Stimulated activated CD4-positive, alpha-beta T cell treated with anti-CD3 and anti-CD28 coated beads, Interleukin-1b, Interleukin-23, amount 100 ng/mL, for 1 hour (primary cell): ENCODE measurements around the gene FAM180B.

Experiments
- DNase-seq, 2 donors: peaks; one replicate each; pipeline ENCODE4 v3.0.0-alpha.2; 2020; ENCODE audit warnings: low read depth in 2 of 2

FAM180B gene

DNA sequence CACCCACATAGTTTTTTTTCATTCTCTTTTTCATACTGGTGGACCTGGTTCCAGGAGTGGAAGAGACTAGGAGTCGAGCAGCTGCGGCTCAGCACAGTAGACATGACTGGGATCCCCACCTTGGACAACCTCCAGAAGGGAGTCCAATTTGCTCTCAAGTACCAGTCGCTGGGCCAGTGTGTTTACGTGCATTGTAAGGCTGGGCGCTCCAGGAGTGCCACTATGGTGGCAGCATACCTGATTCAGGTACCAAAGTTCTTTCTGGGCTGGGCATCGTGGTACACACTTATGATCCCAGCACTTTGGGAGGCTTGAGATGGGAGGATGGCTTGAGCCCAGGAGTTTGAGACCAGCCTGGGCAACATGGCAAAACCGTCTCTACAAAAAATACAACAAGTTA, 16.8 kb upstream of the FAM180B start:
- no peak for DNase-seq

DNA sequence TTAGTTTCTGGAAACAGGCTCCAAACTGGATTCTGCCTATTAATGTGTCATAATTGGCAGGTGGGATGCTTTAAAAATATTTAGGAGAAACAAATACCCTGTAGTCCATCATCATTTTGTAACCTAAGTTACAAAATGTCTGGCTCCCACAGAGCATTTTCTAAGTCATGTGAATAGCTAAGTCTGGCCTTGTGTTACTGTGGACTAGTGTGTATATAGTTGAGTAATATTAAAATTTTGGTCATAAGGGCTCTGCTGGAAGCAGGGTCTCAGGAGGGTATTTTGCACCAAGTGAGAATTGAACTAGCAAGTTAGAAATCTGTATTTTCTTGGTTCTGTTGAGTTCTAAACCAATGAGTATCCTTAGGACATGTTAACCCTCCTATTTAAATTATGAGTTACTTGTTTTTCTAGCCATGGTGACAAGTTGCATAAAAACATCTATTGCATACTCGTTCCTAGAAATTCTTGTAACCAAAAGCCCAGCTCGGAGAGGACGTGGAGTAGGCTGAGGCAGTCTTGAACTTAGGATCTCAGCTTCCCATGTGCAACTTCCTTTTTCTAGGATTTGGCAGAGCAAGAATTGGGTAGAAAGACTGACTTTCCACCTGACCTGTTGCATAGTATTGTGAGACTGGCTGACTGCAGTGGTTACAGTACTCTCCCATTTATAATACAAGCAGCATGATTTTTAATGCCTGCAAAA, 15.7 kb upstream of the FAM180B start:
- no peak for DNase-seq

GRCh38 chr11:47571357-47571729, 15.1 kb upstream of the FAM180B start:
- DNase-seq: no peak

- DNase-seq: no peak
Measured at GRCh38 chr11:47571895-47572294, 14.6 kb upstream of the FAM180B start.

DNA sequence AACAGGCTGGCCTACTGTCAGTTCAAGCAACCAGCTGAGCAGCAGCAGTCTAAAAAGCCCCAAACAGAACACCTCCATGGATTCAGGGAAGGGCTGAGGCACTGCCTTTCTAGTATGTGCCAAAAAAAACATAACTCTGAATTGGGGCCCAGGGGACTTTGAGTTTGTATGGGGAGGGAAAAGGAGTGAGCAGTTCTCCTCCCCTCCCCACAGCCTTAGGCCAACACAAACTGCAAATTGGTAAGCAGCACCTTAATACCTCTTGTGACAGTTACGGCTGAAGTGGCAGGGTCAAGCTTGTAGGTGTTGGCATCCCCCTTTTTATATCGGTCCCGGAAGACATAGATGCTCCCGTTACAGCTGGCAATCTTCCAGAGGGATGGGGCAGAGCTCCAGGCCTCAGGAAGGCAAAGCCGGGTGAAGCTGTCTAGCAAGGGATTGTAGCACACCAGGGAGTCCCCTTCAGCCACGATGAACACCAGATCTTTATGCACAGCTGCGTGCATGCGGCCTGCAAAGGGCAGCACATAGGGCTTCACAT, 13.7 kb upstream of the FAM180B start:
- no peak for DNase-seq

DNA sequence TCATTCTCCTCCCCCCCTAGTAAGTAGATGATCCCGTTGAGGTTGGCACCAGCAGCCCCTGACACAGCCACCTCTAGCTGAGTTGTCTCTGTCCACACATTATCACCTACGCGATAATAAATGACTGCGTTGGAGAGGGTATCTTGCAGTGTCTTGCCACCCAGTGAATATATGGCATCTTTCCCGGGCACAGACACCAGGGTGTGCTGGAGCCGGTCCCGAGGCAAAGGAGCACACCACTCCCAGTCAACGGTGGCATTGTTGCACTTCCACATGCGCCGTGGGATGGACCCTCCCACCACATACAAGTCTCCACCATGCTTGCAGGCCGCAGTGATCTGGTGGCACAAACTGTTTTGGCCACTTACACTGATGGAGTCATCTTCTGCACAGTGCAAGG, 13.2 kb upstream of the FAM180B start:
- no peak for DNase-seq

DNA sequence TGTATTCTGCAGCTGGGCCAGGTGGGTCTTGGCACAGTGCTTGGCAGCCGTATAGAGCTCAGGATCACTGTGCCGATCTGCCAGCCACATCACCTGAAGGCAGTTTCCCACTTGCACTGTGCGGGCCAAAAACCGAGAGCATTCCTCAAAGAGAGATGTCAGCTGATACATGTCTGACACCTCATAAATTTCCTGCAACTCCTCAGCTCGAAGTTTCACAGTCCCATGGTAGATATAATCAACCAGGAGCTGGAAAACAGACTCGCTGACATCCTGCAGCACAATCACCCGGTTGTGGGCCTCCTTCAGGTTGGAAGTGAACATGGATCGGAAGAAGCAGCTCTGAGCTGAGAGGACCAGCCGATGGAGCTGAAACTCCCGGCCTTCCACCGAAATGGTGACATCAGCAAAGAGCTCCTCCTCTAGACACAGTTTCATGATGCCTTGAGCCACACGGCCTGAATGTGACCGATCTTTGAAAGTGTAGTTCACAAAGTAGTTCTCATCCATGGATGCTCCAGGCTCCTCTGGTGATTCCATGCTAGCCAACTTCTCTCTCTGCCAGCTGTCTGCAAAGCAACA, 8.9 kb upstream of the FAM180B start:
- no peak for DNase-seq

GRCh38 chr11:47578524-47579494, 7.7 kb upstream of the FAM180B start, which contains the start of the genes KBTBD4 and NDUFS3:
KBTBD4 (minus strand) TSS chr11:47578970; CDS start chr11:47578951, 19 bp downstream.
NDUFS3 (plus strand) TSS chr11:47579074; CDS start chr11:47579092, 18 bp downstream.
- DNase-seq: peak; percentile 73 to 85

DNA sequence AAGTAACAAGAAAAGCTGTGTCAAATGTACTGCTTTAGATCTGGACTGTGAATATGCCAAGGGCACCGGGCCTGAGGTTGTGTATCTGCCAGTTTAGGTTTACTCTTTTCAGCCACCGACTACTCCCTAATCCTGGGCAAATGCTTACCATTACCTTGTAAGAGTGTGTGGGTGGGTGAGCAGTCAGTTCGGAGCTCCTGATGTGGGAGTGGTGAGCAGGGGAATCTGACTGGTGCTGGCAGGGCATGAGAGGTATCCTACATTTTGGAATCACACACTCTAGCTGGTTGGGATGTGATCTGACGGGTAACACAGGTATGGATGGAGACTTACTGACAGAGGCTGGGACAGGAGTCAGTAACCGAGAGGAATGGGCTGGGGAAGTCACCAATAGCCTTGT, 2.6 kb upstream of the FAM180B start:
- no peak for DNase-seq

DNA sequence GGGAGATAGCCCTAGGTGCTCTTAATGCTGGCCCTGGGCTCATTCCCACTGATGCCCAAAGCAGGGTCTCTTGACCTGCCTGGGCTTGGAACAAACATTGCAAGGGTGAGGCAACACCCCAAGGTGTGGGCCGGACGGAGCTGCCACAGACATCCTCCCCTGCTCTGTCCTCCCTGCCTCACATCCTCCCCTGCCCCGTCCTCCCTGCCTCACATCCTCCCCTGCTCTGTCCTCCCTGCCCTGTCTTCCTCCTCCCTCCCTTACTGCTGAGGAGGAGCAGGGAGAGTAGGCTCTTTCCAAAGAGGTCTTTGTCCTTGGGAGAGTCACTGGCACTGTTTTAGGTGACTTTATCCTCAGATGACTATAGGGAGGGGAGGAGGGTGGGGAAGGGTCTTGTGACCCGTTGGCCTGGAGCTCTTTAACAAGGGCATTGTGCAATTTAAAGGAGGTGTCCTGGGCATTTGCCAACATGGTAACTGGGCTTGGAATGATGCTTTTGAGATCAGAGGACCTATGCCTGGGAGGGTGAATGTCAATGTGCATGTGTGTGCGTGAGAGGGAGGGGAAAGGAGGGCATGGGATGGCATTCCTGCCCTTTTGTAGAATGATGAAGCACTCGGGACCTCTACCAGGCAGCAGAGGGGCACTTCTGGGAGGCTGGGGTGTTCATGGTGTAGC, 700 bp downstream of the FAM180B start:
- no peak for DNase-seq

DNA sequence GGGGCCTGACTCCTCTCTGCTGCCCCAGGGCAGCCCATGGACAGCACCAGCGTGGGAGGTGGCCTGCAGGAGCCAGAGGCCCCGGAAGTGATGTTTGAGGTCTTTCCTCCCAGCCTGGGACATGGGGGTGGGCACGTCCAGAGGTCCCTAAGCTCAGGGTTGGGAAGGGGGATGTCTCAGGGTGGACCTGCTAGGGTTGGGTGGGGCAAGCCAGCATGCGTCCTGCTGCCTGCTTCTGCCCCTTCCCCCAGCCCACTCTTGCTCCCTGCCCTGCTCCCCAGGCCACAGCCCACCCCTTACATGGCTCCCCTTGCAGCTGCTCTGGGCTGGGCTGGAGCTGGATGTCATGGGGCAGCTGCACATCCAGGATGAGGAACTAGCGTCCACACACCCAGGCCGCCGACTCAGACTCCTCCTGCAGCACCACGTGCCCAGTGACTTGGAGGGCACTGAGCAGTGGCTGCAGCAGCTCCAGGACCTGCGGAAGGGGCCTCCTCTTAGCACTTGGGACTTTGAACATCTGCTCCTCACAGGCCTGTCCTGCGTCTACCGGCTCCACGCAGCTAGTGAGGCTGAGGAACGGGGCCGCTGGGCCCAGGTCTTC, 1.3 kb downstream of the FAM180B start:
- DNase-seq: no peak

GRCh38 chr11:47589118-47589517, 2.6 kb downstream of the FAM180B start:
- no peak for DNase-seq

DNA sequence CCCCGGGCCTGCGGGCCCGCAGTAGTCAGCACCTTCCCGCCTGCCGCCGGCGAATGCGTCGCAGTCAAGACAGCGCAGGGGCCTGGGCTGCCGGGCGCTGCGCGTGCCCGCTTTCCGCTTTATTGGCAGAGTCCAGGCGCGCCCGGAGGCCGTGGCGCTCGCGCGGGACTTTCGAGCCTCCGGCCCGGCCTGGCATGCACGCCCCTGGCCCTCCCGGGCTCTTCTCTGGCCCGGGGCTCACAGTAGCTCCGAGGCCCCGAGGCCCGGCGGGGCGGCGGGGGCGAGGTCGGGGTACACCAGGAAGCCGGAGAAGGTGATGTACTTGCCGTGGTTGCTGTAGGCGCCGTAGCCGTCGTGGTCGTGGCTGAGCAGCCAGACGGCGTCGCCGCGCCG, 3.1 kb downstream of the FAM180B start:
- no peak for DNase-seq

- no peak for DNase-seq
Measured at GRCh38 chr11:47589977-47590861, 3.7 kb downstream of the FAM180B start.

- DNase-seq: no peak
Measured at GRCh38 chr11:47591764-47592163, 5.3 kb downstream of the FAM180B start.

DNA sequence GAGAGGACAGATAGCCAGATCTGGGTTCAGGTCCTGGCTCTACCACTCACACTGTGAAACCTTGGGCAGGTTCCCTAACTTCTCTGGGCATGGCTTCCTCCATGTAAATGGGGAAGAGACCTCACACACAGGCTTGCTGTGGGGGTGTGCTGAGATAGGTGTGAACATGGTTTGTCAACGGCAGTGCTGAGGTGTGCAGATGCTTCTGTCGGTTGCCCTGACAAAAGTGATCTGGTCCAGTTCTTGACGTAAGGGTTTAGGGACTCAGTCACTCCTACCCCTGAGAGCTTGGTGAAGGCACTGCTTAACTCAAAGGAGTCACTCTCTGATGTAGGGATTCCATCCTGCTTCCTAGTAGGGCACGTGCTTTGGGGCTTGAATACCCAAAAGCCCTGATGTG, 5.8 kb downstream of the FAM180B start:
- no peak for DNase-seq

DNA sequence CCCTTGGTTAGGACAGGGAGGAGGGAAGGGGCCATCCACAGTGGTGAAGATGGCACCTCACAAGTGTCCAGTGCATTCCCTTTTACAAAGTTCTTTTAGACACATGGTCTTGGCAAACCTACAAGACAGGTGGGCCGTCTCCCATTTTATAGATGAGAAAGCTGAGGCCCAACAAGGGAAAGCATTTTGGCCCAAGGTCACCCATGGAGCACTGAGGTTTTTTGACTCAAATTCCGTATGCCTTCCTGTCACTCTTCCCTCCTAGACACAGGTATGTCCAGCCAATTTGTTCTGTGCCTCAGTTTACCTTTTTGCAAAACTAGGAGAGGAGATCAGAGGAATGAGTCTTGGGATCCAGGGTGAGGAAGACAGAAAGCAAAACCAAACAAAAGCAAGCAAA, 6.5 kb downstream of the FAM180B start:
- DNase-seq: no peak

DNA sequence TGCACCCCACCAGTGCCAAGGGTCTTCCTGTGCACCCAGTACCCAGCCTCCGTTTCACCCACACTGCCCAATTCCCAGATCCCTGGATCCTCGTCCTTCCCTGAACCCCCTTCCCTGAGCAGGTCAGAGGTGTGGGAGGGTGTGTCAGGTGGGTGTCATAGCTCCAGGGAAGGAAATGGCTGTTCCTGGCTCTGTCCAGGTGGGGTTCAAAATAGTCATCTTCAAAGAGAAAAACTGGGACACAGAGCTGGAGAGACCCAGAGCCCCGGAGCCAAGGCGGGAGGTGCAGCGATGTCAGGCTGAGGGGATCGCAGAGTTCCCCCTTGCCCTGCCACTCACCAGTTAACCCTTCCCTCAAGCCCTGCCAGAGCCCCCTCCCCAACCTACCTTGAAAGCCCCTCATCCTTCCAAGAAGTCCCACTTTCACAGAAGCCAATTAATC, 7.0 kb downstream of the FAM180B start:
- no peak for DNase-seq

DNA sequence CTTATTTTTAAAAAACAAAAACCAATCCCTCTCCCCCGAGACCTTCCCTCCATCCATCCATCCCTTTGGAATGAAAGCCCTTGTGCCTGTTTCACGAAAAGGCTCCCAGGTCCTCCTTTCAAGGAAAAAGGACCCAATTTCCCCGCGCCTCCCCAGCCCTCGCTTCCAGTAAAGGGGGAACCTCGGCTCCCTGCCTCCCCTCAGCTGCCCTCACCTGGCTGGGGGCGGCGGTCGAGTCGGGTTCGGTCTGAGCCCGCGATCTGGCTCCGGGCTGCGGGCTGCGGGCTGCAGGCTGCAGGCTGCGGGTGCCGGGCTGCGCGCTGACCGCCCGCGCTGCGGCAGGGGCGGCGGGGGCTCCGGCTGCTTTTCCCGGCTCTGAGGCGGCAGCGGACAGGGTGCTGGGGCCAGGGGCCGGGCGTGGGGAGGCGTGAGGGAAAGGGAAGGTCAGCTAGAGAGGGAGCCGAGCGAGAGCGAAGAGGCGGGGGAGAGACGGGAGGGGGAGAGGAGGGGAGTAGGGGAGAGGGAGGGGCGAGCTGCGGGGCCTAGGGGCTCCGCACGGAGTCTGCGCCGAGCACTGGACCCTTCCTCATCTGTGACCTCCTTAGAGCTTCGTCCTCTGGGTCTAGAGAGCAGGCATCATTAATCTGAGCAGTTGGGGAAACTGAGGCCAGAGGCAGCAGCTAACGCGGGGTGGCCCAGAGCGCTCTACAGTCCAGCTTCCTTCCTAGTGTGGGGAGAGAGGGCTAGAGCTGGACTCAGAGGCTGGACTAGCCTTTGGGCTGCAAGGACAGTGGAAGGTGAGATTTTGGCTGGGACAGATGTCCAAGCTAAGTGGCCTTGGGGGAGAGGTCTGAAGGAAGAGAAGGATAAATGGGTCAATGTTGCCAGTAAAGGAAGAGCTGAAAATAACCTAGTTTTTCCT, 7.7 kb downstream of the FAM180B start, which contains the start of gene C1QTNF4:
TSS of gene C1QTNF4 (minus strand) at position 478 of the 922 bp plus-strand sequence. CDS start 3,601 bp downstream, outside the sequence.
- DNase-seq: no peak
